Upper lobe of right lung (tissue), 1 donor: ENCODE measurements around the gene COL4A4. TPM values are rescaled to one million over a fixed set of nuclear protein-coding genes. Genes with fewer than 3 reads are reported as not detected.

ENCODE experiments used
- ATAC-seq: fragments of 200-7000 bp; cut with Tn5 transposase; one replicate; pipeline ENCODE4 v1.9.1; 2020; ENCODE audit warnings: mild to moderate bottlenecking, moderate library complexity
- DNase-seq: peaks from one replicate; pipeline ENCODE4 v3.0.0-alpha.2; 2020
- H3K27ac ChIP-seq: fragments of 200-600 bp; one replicate; pipeline ENCODE4 v1.8.0; 2022
- H3K27me3 ChIP-seq: fragments of 200-600 bp; one replicate; pipeline ENCODE4 v1.8.0; 2022; ENCODE audit warnings: mild to moderate bottlenecking
- H3K36me3 ChIP-seq: fragments of 200-600 bp; one replicate; pipeline ENCODE4 v1.8.0; 2022
- H3K4me1 ChIP-seq: fragments of 200-600 bp; one replicate; pipeline ENCODE4 v1.8.0; 2022
- H3K4me3 ChIP-seq: fragments of 200-600 bp; one replicate; pipeline ENCODE4 v1.8.0; 2022; ENCODE audit warnings: mild to moderate bottlenecking
- H3K9me3 ChIP-seq: fragments of 200-600 bp; one replicate; pipeline ENCODE4 v1.8.0; 2022
- CTCF ChIP-seq: fragments of 200-600 bp; IDR thresholded peaks from one replicate; pipeline ENCODE4 v1.8.0; 2022; ENCODE audit warnings: antibody characterized with exemption
- intact Hi-C: fragments of 100-400 bp; cut with DNase I; formaldehyde crosslinking; loops from one replicate; pipeline ENCODE4 v1.11.0; 2022
- total RNA-seq: library from RNA; stranded (reverse); fragmentation: NEBNext Ultra II Directional; extraction: Animal tissue kit (Norgen Biotek cat#: 25700); gene quantifications from one replicate; pipeline ENCODE4 v1.2.1, GENCODE V29; 2021
- donor health status: DM: no; HTN: yes; CAD: no; lungs with severe emphysema.

The COL4A4 gene
- total RNA-seq, 1 donor from 2014 or later, result 36.1 TPM

GRCh38 chr2:227160164-227160563, 3.8 kb downstream of the COL4A4 start:
- peaks cover 26% of the 10 kb centered on the region for H3K27me3 ChIP-seq
- no peak overlapping the region for H3K4me3 ChIP-seq
- peaks cover 5% of the 10 kb centered on the region for H3K4me1 ChIP-seq
- ATAC-seq (no peak), DNase-seq (no peak)
- H3K36me3 ChIP-seq, result no peaks in the 10 kb centered on the region
- intact Hi-C loops, result no loop called here
- H3K27ac ChIP-seq, result no peak overlapping the region
- TF ChIP-seq CTCF, result no peak
- no peaks in the 10 kb centered on the region for H3K9me3 ChIP-seq

GRCh38 chr2:227154986-227155774, 8.8 kb downstream of the COL4A4 start:
- TF ChIP-seq CTCF, result no peak
- ATAC-seq, result no peak
- Histone ChIP-seq H3K9me3 (no peaks in the 10 kb centered on the region), H3K4me3 (no peak overlapping the region), H3K27me3 (no peaks in the 10 kb centered on the region), H3K27ac (no peak overlapping the region), H3K4me1 (no peaks in the 10 kb centered on the region), H3K36me3 (no peaks in the 10 kb centered on the region)
- DNase-seq, result no peak
- intact Hi-C loops, result no loop called here

- ATAC-seq (peak; percentile 21), DNase-seq (no peak)
- Histone ChIP-seq H3K4me3 (no peak overlapping the region), H3K9me3 (no peaks in the 10 kb centered on the region), H3K4me1 (no peaks in the 10 kb centered on the region), H3K36me3 (no peaks in the 10 kb centered on the region), H3K27me3 (no peaks in the 10 kb centered on the region), H3K27ac (no peak overlapping the region)
- no peak for TF ChIP-seq CTCF
- intact Hi-C loops, result no loop called here
Observed at GRCh38 chr2:227153758-227154486, 10.1 kb downstream of the COL4A4 start.

GRCh38 chr2:227153307-227153706, 10.7 kb downstream of the COL4A4 start:
- Histone ChIP-seq H3K4me3 (no peak overlapping the region), H3K9me3 (no peaks in the 10 kb centered on the region), H3K4me1 (no peaks in the 10 kb centered on the region), H3K36me3 (no peaks in the 10 kb centered on the region), H3K27ac (no peak overlapping the region), H3K27me3 (no peaks in the 10 kb centered on the region)
- intact Hi-C loops, result no loop called here
- no peak for TF ChIP-seq CTCF
- ATAC-seq (peak; percentile 68), DNase-seq (no peak)

- DNase-seq (no peak), ATAC-seq (no peak)
- intact Hi-C loops, result no loop called here
- no peak for TF ChIP-seq CTCF
- Histone ChIP-seq H3K27me3 (no peaks in the 10 kb centered on the region), H3K27ac (no peak overlapping the region), H3K4me1 (no peaks in the 10 kb centered on the region), H3K9me3 (no peaks in the 10 kb centered on the region), H3K36me3 (no peaks in the 10 kb centered on the region), H3K4me3 (no peak overlapping the region)
Observed at GRCh38 chr2:227152093-227152766, 11.8 kb downstream of the COL4A4 start.
